ENCODE results near the gene GLI1. TPM values are rescaled to one million over a fixed set of nuclear protein-coding genes. Genes with fewer than 3 reads are reported as not detected.
A peak's percentile ranks its signal among the peaks of the same experiment; 100 is the strongest.

GLI1 gene
- total RNA-seq, 1 donor from 2014 or later = 0.93 TPM

DNA sequence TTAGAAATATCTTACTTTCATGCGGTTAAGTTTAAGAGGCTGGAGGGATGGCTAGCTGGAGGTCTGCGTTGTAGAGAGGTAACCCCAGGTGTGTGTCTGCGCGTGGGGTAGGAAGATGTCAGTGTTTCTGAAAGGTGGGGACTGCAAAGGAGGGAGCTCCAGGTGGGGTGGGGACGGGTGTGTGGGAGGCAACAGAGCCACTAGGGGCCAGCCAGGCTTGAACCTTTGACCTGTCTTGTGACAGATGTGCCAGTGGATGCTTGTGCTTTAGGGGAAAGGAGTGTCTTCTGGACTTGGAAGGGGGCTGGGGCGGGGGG lies 841 bp downstream of the GLI1 start:
- H3K27ac ChIP-seq (replicated peaks) = peak overlapping the region; percentile 88
- DNase-seq = no peak

DNA sequence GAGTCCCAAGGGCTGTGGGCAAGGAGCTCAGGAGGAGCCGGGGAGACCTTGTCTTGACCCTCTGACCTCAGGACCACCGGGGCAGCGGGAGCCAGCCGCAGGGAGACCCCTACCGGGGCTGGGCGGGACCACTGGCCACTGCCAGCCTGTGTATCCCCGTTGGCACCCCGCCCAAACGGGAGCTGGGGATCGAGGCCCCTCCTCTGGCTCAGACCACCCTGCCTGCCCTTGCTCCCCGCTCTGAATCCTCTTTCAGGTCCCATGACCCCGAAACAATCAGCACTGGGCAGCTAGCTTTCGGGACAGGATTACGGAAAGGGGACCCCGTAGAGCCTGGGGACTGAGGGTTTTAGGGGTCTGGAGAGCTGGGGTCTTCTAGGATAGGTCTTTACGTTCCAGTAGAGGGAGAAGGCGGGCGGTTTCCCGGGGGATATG lies 1.3 kb downstream of the GLI1 start:
- intact Hi-C loops (cut with micrococcal nuclease) = no loop called here

More for the DNA sequence above, 841 bp downstream of the GLI1 start:
- H3K36me3 ChIP-seq = no peaks in the 10 kb centered on the region
- H3K4me3 ChIP-seq = peak overlapping the region; percentile 80
- TF ChIP-seq, protein P1, sequence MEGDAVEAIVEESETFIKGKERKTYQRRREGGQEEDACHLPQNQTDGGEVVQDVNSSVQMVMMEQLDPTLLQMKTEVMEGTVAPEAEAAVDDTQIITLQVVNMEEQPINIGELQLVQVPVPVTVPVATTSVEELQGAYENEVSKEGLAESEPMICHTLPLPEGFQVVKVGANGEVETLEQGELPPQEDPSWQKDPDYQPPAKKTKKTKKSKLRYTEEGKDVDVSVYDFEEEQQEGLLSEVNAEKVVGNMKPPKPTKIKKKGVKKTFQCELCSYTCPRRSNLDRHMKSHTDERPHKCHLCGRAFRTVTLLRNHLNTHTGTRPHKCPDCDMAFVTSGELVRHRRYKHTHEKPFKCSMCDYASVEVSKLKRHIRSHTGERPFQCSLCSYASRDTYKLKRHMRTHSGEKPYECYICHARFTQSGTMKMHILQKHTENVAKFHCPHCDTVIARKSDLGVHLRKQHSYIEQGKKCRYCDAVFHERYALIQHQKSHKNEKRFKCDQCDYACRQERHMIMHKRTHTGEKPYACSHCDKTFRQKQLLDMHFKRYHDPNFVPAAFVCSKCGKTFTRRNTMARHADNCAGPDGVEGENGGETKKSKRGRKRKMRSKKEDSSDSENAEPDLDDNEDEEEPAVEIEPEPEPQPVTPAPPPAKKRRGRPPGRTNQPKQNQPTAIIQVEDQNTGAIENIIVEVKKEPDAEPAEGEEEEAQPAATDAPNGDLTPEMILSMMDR (IDR thresholded peaks at IDR 0.05; ENCODE audit: borderline replicate concordance) = no peak
- intact Hi-C loops (cut with micrococcal nuclease) = no loop called here
- peaks cover 44% of the 10 kb centered on the region for H3K4me1 ChIP-seq
- no peaks in the 10 kb centered on the region for H3K9me3 ChIP-seq (replicated peaks)
- H3K27me3 ChIP-seq (ENCODE audit: low read depth) = peaks cover 22% of the 10 kb centered on the region

DNA sequence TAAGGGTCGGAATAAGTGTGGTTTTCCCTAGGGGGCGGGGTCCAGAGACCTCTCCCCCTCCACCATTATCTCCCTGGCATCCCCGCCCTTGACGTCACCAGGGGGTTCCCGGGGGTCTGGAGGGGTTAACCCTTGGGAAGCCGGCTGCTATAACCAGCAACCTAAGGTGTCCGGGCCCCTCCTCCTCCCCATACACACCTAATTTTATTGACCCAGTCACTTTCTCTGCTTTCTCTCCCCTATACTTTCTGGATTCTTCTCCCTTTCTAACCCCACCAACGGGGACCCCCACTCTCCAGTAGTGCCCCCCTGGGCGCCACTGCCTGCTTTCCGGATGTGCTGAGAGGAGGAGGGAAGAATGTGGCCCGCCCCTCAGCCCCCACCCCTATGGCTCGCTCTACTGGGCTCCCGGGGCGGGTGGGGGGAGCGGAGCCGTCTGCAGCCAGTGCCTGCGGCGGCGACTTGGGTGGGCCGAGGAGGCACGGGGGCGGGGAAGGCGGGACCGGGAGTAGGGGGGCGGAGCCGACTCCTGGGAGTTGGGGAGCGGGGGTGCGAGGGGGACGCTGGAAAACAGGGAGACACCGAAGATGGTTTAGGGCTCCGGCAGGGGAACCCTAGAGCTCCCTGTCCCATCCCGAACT lies 1.8 kb downstream of the GLI1 start:
- TF ChIP-seq, protein P1 (IDR thresholded peaks at IDR 0.05; ENCODE audit: borderline replicate concordance) = no peak
- no peaks in the 10 kb centered on the region for H3K9me3 ChIP-seq (replicated peaks)
- peak overlapping the region; percentile 78 for H3K27ac ChIP-seq (replicated peaks)
- H3K27me3 ChIP-seq (ENCODE audit: low read depth) = peaks cover 27% of the 10 kb centered on the region
- no peaks in the 10 kb centered on the region for H3K36me3 ChIP-seq
- H3K4me3 ChIP-seq = peak overlapping the region; percentile 80
- peak; percentile 74 for DNase-seq
- intact Hi-C loops (cut with micrococcal nuclease) = no loop called here
- H3K4me1 ChIP-seq = peaks cover 44% of the 10 kb centered on the region

More for the DNA sequence above, 1.3 kb downstream of the GLI1 start:
- peak overlapping the region; percentile 80 for H3K4me3 ChIP-seq
- peaks cover 44% of the 10 kb centered on the region for H3K4me1 ChIP-seq
- TF ChIP-seq, protein P1 (IDR thresholded peaks at IDR 0.05; ENCODE audit: borderline replicate concordance) = no peak
- no peaks in the 10 kb centered on the region for H3K36me3 ChIP-seq
- H3K27ac ChIP-seq (replicated peaks) = peak overlapping the region; percentile 18
- no peak for DNase-seq
- peaks cover 26% of the 10 kb centered on the region for H3K27me3 ChIP-seq (ENCODE audit: low read depth)
- H3K9me3 ChIP-seq (replicated peaks) = no peaks in the 10 kb centered on the region

DNA sequence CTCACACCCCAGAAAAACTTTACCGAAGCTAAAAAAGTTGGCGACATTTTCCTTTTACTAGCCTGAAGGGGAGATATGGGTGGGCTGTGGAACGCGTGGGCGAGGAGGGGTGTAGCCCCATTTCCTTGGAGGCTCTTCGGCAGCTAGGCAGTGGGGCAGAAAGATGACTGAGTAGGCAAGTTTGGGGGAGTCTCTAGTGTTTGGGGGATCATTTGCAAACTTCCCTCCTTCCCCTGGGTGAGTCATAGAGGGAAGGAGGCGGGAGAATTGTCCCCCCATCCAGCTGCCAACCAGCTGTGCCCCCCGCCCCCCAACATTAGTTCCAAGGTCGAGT lies 2.3 kb downstream of the GLI1 start:
- Histone ChIP-seq H3K27me3 (ENCODE audit: low read depth) (peaks cover 28% of the 10 kb centered on the region), H3K9me3 (replicated peaks) (no peaks in the 10 kb centered on the region), H3K4me3 (peak overlapping the region; percentile 80), H3K4me1 (peaks cover 44% of the 10 kb centered on the region), H3K36me3 (no peaks in the 10 kb centered on the region), H3K27ac (replicated peaks) (peak overlapping the region; percentile 78)
- TF ChIP-seq, protein P1 (IDR thresholded peaks at IDR 0.05; ENCODE audit: borderline replicate concordance) = no peak
- intact Hi-C loops (cut with micrococcal nuclease) = no loop called here
- DNase-seq = no peak

DNA sequence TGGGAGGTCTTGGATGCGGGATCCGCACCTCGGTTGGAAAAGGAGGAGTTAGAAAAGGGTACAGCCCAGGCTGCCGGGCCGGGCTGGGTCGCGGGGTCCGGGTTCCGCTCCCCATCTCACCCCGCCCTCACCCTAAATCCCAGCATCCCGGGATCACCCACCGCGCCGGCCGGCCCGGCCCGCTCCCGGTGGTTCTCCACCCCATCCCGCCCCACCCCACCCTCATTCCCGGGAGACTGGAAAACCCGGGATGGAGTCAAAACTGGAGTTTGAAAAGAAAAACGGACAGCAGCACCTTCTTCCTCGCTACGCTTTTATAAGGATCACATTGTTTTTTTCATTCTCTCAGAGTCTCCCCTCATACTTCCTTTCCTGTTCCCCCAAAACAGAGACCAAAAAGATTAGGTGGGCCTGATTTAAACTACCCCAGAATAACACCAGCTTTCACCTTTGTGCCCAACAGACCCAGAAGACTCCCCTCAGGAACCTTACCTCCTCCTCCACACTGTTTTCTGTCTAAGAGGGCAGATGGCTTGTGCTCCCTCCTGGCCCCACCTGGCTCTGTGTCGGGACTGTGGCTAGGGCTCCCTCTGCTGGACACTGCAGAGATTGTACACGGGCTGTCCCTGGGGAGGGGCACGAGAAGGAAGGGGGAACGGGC lies 2.8 kb downstream of the GLI1 start:
- TF ChIP-seq, protein P1 (IDR thresholded peaks at IDR 0.05; ENCODE audit: borderline replicate concordance) = peak; percentile 95
- Histone ChIP-seq H3K9me3 (replicated peaks) (no peaks in the 10 kb centered on the region), H3K4me1 (peaks cover 44% of the 10 kb centered on the region), H3K4me3 (peak overlapping the region; percentile 80), H3K27ac (replicated peaks) (peak overlapping the region; percentile 78), H3K36me3 (no peaks in the 10 kb centered on the region), H3K27me3 (ENCODE audit: low read depth) (peaks cover 33% of the 10 kb centered on the region)
- intact Hi-C loops (cut with micrococcal nuclease) = no loop called here
- peak; percentile 81 for DNase-seq
